HG03108 (cell line): Measurements from ENCODE around the gene SLC25A36.
"Not testable (repeated sequence)": the region's sequence is repeated elsewhere in the genome, so short reads cannot be mapped to it uniquely, and the experiment has no call there.

ENCODE experiments used
- ATAC-seq: cut with Tn5 transposase; IDR thresholded peaks from one replicate; pipeline ENCODE4 v1.9.1; 2021; ENCODE audit warnings: moderate library complexity; ENCODE audit not compliant: unreplicated experiment

The SLC25A36 gene

DNA sequence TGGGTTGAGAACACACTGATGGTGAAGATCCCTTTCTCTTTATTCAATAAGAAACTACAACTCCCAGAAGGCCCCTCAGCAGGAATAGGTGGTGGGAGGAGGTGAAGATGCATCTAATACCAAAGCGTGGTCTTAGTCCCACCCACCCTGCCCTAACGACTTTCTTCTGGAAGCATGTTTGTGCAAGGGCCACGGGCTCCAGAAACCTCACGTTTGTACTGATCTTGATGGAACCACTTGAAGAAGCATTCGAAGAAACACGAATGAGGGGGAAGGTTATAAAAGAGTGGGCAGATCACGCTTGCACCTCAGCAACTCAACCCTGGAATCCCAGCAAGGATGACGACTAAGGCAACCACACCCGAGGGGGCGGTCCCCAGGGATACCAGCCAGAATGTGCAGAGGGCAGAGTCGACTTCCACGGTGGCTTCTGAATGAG, 10.6 kb upstream of the SLC25A36 start:
- ATAC-seq: no peak

DNA sequence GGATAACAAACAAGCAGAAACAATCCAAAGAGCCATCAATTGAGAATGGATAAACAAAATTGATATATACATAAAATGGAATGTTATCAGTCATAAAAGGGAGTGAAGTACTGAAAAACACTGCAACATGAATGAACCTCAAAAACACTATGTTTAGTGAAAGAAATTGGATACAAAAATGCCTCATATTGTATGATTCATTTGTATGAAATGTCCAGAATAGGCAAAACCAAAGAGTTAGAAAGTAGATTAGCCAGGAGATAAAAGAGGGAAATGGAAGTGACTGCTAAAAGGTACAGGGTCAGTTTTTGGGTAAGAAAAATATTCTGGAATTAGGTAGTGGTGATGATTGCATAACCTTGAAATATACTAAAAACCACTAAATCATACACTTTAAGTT, 9.8 kb upstream of the SLC25A36 start:
- ATAC-seq: no peak

DNA sequence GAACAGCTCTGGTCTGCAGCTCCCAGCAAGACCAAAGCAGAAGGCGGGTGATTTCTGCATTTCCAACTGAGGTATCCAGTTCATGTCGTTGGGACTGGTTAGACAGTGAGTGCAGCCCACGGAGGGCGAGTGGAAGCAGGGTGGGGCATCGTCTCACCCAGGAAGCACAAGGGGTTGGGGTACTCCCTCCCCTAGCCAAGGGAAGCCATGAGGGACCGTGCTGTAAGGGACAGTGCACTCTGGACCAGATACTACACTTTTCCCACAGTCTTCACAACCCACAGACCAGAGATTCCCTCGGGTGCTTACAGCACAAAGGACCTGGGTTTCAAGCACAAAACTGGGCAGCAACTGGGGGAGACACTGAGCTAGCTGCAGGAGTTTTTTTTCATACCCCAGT, 8.5 kb upstream of the SLC25A36 start:
- no peak for ATAC-seq

DNA sequence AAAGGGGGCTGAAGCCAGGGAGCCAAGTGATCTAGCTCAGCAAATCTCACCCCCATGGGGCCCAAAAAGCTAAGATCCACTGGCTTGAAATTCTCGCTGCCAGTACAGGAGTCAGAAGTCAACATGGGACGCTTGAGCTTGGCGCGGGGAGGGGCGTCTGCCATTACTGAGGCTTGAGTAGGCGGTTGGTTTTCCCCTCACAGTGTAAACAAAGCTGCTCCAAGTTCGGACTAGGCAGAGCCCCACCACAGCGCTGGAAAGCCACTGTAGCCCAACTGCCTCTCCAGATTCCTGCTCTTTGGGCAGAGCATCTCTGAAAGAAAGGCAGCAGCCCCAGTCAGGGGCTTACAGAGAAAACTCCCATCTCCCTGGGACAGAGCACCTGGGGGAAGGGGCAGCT, 8.1 kb upstream of the SLC25A36 start:
- ATAC-seq: no peak

DNA sequence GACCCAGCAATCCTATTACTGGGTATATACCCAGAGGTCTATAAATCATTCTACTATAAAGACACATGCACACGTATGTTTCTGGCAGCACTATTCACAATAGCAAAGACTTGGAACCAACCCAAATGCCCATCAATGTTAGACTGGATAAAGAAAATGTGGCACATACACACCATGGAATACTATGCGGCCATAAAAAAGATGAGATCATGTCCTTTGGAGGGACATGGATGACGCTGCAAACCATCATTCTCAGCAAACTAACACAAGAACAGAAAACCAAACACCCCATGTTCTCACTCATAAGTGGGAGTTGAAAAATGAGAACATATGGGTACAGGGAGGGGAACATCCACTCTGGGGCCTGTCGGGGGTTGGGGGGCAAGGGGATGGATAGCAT, 2.3 kb upstream of the SLC25A36 start:
- ATAC-seq: not testable (repeated sequence)

DNA sequence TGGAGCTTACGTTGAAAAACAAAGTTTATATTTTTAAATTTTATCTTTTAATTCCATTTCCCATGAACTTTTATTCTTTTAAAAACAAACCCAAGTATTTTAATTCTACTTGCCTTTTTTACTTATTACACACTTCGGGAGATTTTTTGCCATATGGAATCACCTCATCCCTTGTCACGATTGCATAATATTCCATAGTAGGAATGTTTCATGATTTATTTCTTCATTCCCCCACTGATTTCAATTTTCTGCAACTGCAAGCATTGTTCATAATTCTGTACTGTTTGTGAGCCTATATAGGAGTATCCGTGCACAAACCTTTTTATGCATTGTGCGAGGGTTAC, 574 bp upstream of the SLC25A36 start:
- no peak for ATAC-seq

DNA sequence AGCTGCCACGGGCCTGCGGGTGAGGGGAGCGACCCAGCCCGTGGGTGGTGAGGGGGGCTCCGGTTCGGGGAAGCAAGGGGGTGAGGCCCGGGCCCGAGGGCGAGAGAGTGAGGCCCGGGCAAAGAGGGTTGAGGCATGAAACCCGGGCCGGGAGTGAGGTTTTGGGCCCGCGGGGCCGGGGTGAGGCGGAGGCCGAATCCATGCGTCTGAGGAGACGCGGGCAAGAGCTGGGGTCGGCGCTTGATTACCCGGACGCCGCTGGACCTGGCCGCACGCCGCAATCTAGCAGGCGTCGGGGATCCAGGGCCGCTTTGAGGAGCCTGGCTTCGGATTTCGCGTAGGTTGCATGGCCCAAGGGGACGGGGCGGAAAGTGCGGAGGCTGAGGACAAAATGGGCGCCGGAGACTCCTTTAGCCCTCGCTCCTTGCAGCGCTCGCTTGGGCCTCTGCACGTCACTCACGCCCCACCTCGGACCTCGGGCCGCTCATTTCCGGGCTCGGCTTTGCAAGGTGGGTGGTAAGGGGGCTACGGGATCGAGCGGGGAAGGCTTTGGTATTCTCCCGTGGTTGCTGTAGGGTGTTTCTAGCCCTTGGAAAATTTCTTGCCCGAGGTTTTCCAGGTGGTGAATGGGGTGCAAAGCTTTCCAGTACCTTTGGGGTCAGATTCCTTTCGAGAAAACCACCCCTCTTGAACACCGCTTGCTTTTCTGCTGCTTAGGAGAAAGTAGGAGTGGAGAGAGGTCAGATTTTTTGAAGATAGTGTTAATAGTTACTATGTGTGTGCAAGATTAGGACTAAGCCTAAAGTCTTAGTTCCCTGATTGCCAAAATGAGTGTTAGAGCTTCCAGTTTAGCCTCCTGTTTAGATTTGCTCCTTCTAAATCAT, 827 bp downstream of the SLC25A36 start:
- ATAC-seq: peak; percentile 43

DNA sequence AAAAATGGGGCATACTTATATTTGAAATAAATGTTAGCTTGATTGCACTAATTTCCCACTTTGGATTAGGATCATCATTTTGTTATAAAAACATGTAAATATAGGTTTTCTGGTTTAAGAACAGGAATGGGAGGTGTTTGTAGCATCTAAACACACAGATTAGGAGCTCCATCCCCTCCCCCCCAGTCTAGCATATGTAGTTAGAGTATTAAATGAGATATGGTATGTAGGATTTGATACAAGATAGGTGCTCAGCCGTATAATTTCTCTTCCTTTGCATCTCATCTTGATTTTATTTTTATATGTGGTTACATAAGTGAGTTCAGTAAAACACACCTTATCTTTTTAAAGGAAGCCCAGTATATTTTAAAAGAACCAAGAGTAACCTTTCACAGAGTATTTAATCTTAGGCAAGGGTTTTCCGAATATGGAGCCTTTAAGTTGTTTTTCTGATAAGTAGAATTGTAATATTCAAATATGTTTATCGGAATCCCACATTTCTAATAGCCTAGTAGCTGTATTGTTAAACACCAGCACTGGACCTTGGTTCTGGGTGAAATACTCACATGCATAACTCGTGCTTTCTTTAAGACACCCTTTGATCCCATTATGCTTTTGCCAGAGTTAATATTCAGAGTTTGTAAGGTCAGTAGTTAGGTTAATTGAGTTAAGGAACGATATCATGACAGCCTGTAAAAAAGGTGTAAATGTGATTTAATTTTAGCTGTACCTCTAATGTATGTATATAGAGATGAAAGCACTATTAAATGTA, 2.3 kb downstream of the SLC25A36 start:
- no peak for ATAC-seq

DNA sequence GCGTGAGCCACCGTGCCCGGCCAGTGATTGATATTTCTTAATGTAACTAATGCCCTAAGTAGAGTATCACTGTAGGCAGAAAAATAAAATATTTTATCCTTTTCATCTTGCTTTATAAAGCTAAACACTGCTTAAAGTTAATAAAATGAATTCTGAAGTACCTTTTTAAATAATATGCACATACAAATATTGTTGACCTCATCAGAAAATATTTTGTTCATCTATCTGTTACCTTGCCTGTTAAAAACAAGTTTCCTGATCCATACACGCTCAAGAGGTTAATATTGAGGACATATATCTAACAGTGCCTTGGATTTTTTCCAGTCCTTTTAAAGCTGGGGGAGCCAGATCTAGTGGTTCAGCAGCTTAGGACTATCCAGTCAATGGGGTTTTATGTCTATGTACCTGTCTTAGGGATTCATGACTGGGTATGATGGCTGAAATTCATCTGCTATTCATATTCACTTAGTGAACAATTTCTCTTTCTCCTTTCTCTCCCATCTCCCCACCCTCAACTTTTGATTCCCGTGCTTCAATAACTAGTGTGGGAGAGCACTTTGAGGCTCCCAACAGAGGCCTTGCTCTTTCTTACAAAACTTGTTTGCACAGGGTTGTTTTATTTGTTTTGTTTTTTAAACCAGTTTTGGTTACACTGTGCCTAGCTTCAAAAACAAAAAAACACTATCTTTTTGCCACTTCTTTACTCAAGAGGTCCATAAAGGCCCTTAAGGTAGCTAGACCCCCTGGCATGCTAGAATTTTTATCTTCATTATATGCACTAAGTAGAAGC, 7.0 kb downstream of the SLC25A36 start:
- no peak for ATAC-seq

DNA sequence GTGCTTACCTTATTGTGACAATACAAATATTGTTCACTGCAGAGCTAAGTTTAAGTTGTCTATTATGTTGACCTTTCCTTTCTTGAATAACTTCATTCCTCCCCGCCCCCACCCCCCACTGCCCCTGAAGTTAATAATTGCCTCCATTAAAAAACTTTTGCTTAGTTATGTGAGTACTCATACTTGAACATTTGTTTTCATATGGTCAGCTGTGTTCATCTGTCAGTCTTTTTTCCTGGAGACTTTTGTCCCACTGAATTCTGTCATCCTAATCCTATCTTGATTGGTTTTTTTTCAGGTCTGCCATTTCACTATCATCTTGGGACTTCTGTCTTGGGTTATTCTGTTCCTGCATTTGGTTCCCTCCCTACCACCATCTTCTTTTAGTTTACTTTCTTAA, 8.5 kb downstream of the SLC25A36 start:
- ATAC-seq: no peak

DNA sequence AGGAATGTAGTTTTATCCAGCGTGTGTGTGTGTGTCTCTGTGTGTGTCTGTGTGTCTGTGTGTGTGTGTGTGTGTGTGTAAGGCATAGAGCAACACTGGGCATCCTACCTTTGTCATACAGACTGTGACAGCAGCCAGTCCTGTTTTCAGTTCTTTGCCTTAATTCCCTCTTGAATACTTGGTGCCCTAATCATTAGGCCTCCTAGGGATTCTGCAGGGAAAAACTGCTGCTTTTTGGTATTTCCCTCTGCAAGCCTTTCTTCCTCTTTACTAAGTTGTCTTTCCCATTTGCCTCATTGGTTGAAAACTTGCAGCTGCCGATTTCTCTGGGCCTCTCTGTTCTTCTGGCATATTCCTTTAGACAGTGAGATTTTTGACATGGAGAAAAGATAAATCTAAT, 9.2 kb downstream of the SLC25A36 start:
- no peak for ATAC-seq

DNA sequence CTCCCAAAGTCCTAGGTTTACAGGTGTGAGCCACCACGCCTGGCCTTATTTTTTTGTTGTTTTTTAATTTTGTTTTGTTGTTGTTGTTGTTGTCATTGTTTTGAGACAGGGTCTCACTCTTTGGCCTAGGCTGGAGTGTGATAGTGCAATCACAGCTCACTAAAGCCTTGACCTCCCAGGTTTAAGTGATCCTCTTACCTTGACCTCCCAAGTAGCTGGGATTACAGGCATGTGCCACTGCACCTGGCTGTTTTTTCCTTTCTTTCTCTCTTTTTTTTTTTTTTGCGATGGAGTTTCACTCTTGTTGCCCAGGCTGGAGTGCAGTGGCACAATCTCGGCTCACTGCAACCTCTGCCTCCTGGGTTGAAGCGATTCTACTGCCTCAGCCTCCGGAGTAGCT, 10.1 kb downstream of the SLC25A36 start:
- not testable (repeated sequence) for ATAC-seq

DNA sequence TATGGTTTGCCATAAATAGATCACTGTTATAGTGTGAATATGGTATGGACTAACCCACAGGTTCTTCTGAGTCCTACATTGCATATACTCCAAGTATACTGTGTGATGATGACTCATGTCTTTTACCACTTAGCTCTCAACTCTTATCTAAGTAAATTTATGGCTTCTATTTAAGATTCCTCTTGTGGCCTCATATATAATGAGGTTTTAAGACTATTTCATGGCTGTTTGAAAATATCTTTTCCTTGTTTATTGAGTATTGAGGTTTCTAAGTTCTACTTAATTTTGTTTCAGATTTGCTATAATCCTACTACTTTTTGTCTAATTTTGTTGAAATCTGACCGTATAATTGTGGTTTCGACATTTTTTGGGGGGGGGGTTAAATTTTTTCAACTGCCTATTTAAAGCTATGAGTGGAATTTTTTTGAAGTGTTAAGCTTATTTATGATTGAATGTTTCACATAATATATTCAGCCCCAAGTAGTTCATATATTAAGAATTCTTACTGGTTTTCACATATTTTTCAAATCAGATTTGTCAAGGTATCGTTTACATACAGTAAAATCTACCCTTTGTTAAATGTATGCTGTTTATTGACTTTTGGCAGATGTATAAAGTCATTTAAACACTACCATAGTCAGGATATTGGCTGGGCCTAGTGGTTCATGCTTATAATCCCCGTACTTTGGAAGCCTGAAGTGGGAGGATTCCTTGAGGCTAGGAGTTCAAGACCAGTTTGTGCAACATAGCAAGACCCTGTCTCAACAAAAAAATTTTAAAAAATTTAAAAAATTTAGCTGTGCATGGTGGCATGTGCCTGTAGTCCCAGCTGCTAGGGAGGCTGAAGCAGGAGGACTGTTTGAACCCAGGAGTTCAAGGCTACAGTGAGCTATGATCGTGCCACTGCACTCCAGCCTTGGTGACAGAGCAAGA, 11.7 kb downstream of the SLC25A36 start:
- no peak for ATAC-seq

DNA sequence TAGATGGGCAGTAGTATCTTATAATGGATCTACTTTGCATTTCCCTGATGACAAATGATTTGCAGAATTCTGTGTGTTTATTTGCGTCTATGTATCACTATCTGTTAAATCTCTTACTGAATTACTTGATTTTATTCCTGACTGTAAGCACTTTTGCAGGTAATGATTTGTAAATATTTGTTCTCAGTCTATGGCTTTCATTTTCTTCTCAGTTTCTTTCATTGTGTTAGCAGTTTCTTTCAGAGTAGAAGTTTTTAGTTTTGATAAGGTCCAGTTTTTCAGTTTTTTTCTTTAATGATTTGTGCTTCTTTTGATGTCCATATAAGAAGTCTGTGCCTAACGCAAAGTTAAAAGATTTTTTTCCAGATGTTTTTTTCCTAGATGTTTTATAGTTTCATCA, 12.9 kb downstream of the SLC25A36 start:
- ATAC-seq: no peak

DNA sequence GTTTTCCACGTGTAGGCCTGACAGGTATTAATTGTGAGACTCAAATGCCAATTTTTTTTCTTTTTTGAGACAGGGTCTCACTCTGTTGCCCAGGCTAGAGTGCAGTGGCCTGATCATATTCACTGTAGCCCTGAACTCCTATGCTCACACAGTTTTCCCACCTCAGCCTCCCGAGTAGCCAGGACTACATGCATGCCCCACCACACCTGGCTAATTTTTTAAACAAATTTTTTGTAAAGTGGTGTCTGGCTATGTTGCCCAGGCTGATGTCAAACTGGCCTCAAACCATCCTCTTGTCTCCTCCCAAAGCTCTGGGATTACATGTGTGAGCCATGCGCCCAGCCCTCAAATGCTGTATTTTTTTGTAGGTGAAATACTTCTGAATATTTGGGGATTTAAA, 14.0 kb downstream of the SLC25A36 start:
- no peak for ATAC-seq

DNA sequence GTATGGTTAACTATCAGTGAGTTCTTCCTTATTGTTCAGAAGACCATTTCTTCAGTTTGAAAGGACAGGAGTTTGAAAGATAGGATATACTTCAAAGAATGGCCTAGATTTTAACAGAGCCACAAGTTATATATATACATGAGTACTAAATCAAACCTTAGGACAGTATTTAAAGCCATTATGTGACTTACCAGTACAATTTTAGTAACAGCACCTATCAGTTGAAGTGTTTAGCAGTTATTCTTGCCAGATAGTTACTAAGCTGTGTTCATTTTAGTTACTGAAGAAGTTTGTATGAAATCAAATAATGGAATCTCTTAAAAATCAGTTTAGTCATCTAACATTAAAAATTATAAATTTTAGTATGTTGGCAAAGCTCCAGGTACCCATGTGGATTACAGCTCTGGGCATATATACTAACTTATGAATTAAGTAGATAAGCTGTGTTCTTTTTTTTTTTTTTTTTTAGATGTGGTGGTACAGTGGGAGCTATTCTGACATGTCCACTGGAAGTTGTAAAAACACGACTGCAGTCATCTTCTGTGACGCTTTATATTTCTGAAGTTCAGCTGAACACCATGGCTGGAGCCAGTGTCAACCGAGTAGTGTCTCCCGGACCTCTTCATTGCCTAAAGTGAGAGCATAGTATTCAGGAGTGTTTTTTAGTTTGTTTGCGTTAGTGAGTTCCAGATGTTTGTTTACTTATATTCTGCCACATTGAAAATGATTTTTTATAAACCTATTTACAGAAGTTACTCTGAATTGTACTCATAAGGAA, 14.6 kb downstream of the SLC25A36 start:
- no peak for ATAC-seq

DNA sequence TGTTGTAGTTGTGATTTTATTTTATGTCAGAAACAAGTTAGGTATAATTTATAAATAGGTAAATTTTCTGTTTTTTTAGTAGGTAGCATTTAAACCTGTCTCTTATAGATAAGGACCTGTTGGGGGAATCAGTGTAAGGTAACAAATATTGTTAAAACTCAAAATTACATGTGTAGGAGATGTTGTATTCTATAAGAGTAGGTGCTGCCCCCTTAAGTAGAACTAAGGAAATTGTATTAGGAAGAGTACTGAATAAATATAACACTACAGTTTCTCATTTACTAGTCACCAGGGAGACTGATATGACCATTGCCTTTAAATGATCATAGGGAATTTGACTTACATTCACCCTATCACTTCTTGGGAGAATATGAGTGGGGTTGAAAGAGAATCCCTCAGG, 31.2 kb downstream of the SLC25A36 start:
- no peak for ATAC-seq

DNA sequence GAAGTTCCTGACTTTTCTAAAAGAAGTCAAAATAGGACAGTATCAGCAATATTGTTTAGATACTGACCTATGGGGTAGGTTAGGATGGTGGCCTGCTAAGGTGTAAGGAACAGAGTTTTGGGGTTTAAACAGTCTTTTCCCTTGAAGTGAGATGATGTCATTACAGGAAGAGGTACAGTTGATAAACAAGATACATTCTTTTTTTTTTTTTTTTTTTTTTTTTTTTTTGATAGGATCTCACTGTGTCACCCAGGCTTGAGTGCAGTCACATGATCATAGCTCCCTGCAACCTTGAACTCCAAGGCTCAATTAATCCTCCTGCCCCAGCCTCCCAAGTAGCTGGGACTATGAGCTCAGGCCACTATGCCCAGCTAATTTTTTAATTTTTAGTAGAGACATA, 33.3 kb downstream of the SLC25A36 start:
- no peak for ATAC-seq

DNA sequence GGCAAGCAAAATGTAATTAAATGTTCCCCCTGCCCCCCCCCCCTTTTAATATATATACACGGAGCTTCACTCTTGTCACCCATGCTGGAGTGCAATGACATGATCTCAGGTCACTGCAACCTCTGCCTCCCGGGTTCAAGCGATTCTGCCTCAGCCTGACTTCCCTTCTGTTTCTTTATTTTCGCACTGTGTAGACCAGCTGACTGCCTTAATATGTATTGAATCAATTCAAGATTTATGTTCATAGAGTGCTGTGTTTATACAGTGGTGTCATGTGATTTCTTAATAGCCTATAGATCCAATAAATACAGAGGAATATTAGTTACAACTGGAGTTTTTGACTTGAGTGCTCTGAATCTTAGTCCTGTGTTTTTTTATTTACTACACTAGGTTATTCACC, 39.0 kb downstream of the SLC25A36 start:
- ATAC-seq: no peak

DNA sequence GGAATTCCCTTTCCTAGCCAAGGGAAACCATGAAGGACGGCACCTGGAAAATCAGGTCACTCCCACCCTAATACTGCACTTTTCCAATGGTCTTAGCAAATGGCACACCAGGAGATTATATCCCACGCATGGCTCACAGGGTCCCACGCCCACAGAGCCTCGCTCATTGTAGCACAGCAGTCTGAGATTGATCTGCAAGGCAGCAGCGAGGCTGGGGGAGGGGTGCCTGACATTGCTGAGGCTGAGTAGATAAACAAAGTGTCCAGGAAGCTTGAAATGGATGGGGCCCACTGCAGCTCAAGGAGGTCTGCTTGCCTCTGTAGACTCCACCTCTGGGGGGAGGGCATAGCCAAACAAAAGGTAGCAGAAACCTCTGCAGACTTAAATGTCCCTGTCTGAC, 46.2 kb downstream of the SLC25A36 start:
- ATAC-seq: not testable (repeated sequence)
